ENCODE results near the gene OR6X1.

Gene OR6X1
- 0 to 0.03 (median 0) reads per million in 18 experiments for total RNA-seq

- no peak for DNase-seq
Observed at GRCh38 chr11:123754101-123754568, at the start of gene OR6X1. Gene OR6X1 (minus strand): TSS chr11:123754518. CDS start chr11:123754518, 0 bp downstream.

- no peak for DNase-seq
Observed at GRCh38 chr11:123801765-123802164, 47.4 kb upstream of the OR6X1 start.

GRCh38 chr11:123800036-123800435, 45.7 kb upstream of the OR6X1 start:
- DNase-seq: no peak

GRCh38 chr11:123799438-123799837, 45.1 kb upstream of the OR6X1 start:
- no peak for DNase-seq

GRCh38 chr11:123798513-123799252, 44.4 kb upstream of the OR6X1 start:
- DNase-seq: no peak

- no peak for DNase-seq
Observed at GRCh38 chr11:123798079-123798478, 43.8 kb upstream of the OR6X1 start.

GRCh38 chr11:123797541-123797940, 43.2 kb upstream of the OR6X1 start:
- DNase-seq: no peak

- no peak for DNase-seq
Observed at GRCh38 chr11:123797114-123797513, 42.8 kb upstream of the OR6X1 start.

GRCh38 chr11:123796226-123796625, 41.9 kb upstream of the OR6X1 start:
- DNase-seq: no peak

- DNase-seq: no peak
Observed at GRCh38 chr11:123783536-123783935, 29.2 kb upstream of the OR6X1 start.

GRCh38 chr11:123778511-123778910, 24.2 kb upstream of the OR6X1 start:
- no peak for DNase-seq

GRCh38 chr11:123775715-123776549, 21.6 kb upstream of the OR6X1 start:
- DNase-seq: no peak

GRCh38 chr11:123775289-123775688, 21.0 kb upstream of the OR6X1 start:
- DNase-seq: no peak

- no peak for DNase-seq
Observed at GRCh38 chr11:123773959-123774358, 19.6 kb upstream of the OR6X1 start.

- DNase-seq: no peak
Observed at GRCh38 chr11:123773026-123773425, 18.7 kb upstream of the OR6X1 start.

- no peak for DNase-seq
Observed at GRCh38 chr11:123771664-123772063, 17.3 kb upstream of the OR6X1 start.

GRCh38 chr11:123770712-123771111, 16.4 kb upstream of the OR6X1 start:
- no peak for DNase-seq

- DNase-seq: no peak
Observed at GRCh38 chr11:123765601-123766000, 11.3 kb upstream of the OR6X1 start.

- DNase-seq: no peak
Observed at GRCh38 chr11:123762422-123762821, 8.1 kb upstream of the OR6X1 start.

GRCh38 chr11:123760894-123761293, 6.6 kb upstream of the OR6X1 start:
- DNase-seq: no peak

GRCh38 chr11:123757976-123758375, 3.7 kb upstream of the OR6X1 start:
- no peak for DNase-seq

GRCh38 chr11:123755813-123756212, 1.5 kb upstream of the OR6X1 start:
- DNase-seq: no peak

GRCh38 chr11:123755344-123755743, 1.0 kb upstream of the OR6X1 start:
- DNase-seq: no peak

GRCh38 chr11:123753110-123753509, 1.2 kb downstream of the OR6X1 start:
- DNase-seq: no peak
